ENCODE measurements around the gene XAB2.
"Not testable (repeated sequence)": the region's sequence is repeated elsewhere in the genome, so short reads cannot be mapped to it uniquely, and the experiment has no call there.

The XAB2 gene

DNA sequence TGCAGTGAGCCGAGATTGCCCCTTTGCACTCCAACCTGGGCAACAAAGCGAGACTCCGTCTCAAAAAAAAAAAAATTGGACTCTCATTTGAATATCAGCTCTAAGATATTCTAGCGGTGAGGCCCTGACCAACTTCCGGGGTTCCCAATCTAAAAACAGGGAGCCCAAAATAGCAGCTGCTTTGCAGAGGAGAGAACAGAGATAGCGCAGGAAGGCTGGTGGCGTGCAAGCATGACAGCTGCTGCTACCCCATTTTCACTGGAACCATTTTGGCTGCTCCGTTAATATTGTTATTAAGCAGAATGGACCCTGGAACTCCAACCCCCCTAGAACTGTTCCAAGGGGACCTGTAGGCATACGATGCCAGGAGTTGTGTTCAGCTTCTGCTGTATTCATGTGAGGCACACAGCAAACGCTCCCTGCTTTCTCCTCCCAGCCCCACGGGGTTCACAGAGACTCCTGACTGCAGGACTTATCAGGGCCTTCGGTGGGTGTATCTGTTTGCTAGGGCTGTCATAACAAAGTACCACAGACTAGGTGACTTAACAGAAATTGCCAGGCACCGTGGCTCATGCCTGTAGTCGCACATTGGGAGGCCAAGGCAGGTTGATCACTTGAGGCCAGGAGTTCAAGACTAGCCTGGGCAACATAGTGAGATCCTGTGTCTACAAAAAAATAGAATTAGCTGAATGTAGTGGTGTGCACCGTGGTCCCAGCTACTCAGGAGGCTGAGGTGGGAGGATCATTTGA lies 19.1 kb upstream of the XAB2 start:
- DNase-seq, result no peak

- no peak for DNase-seq
Observed at GRCh38 chr19:7647156-7647555, 17.8 kb upstream of the XAB2 start.

GRCh38 chr19:7646426-7646700 lies 17.0 kb upstream of the XAB2 start:
- DNase-seq, result no peak

DNA sequence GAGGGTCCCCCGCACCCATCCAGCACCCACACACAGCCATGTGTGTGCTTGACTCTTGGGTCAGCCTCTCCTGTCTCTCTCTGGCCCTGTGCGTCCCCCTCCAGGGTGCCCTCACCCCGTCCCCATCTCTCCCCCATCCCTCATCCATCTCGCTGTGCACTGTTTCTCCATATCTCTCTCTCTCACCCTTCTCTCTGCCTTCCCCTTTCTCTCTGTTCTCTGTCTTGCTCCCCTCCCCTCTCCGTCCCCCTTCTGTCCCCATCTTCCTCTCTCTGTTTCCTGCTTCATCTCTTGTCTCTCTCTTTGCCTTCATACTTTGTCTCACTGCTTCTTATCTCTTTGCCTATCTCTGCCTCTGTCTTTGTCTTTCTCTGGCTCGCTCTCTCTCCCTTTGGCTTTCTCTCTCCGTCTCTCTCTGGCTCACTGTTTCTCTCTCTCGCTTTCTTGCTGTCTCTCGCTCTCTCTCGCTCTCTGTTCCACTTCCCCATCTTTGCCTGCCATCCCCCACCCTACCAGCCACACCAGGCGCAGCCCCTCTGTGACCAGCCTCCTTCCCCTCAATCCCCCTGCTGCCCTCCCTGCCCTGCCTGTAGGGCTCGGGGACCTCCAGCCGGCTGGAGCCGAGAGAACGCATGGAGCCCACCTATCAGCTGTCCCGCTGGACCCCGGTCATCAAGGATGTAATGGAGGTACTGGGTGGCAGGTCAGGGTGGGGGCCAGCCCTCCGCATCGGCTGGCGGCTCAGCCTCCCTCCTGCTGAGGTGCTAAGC lies 16.5 kb upstream of the XAB2 start:
- no peak for DNase-seq

DNA sequence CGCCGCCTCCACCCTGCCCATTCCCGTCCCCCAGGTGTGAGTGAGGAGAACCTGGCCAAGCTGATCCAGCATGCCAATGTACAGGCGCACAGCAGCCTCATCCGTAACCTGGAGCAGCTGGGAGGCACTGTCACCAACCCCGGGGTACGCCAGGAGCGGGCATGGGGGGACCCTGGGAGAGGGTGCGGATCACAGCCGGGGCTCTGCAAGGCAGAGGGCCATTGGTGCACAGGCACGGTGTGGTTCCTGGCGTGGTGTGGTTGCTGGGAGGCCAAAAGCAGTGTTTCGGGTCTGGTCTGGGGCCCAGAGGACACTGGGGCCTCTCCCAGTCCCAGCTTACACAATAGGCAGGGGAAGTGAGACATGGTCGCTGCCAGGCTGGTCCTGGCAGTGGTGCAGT lies 15.8 kb upstream of the XAB2 start:
- DNase-seq, result no peak

DNA sequence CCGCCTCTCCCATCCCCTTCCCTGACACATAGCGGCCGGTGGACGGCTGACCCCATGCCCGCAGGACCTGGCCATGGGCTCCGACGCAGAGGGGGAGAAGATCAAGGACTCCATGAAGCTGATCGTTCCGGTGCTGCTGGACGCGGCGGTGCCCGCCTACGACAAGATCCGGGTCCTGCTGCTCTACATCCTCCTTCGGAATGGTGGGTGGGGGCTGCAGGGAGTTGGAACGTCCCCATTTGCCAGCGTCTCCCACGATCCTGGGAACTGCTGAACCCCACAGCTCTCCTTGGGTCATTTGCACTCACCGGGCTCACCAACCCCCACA lies 15.2 kb upstream of the XAB2 start:
- no peak for DNase-seq

GRCh38 chr19:7643629-7644549 lies 14.5 kb upstream of the XAB2 start:
- not testable (repeated sequence) for DNase-seq

DNA sequence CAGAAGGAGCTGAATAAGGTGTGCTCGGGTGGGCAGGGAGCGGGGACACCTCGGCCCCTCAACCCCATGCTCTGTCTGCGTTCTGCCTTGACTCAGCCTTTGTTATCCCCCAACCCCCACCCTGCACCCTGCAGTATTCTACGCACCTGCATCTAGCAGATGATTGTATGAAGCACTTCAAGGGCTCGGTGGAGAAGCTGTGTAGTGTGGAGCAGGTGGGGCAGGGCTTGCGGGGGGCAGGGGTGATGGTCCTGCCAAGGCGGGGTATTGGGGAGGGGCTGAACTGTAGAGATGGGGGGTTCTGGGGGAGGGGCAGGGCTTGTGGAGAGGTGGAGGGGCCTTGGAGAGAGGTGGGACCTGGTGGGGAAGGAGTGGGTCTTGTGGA lies 13.7 kb upstream of the XAB2 start:
- no peak for DNase-seq

- no peak for DNase-seq
Observed at GRCh38 chr19:7642295-7643030, 13.1 kb upstream of the XAB2 start.

- no peak for DNase-seq
Observed at GRCh38 chr19:7641290-7642276, 12.2 kb upstream of the XAB2 start.

DNA sequence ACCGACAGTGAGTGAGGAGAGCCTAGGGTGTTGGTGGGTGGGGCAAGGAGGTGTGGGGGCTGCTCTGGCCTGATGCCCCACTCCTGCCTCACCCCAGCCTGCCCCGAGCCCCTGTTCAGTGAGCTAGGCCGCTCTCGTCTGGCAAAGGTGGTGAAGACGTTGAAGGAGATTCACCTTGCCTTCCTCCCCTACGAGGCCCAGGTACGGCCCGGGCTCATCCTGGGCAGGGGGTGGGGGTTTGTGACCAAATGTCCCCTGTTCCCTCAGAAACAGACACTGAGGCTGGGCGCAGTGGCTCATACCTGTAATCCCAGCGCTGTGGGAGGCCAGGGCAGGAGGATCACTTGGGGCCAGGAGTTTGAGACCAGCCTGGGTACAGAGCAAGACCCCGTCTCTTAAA lies 11.5 kb upstream of the XAB2 start:
- no peak for DNase-seq

DNA sequence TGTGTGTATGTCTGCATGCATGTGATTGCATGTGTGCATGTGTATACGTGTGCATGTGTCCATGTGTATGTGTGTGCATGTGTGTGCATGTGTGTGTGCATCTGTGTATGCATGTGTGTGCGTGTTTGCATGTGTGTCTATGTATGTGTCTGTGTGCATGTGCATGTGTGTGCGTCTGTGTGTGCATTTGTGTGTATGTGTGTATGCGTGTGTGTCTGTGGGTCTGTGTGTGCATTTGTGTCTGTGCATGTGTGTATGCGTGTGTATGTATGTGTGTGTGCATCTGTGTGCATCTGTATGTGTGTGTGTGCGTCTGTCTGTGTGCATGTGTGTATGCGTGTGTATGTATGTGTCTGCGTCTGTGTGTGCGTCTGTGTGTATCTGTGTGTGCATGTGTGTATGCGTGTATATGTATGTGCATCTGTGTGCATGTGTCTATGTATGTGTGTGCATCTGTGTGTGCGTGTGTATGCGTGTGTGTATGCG lies 10.6 kb upstream of the XAB2 start:
- no peak for DNase-seq

GRCh38 chr19:7638802-7639465 lies 9.6 kb upstream of the XAB2 start:
- DNase-seq, result no peak

DNA sequence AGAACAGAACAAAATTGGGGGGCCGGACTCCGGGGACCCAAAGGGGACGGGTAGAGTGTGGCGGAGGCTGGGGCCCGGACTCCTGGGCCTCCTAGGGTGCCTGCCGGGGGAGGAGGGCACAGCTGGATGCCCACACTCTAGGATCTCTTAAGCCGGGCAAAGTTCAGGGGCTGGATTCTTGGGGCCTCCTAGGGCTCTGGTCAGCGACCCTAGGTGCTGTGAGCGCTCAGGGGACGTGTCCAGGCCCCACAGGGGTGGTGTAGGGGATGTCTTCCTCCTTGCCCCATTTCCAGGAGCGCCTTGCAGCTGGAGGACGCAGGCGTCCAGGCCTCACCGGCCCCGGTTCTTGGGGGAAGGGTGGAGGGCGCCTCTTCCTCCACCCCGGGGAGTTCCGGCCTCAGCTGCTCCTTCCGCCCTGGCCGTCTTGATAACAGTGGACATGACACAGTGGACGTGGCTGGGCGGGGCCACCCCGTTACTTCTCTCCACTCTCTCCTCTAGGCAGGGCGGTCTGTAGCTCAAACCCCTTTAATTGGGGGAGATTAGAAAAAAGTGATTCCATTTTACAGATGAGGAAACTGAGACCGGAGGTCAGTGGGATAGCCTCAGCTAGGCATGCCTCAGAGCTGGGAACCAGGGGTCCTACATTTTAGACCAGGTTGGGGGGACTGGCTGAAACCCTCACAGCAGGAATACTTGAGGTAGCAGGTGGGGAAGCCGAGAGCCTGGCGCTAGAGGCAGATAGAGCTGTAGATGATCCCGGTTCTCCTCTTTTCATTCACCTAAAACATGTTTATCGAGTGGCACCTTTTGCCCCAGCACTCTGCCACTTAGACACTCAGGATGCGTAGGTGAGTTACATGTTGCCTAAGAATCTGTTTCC lies 8.3 kb upstream of the XAB2 start:
- no peak for DNase-seq

DNA sequence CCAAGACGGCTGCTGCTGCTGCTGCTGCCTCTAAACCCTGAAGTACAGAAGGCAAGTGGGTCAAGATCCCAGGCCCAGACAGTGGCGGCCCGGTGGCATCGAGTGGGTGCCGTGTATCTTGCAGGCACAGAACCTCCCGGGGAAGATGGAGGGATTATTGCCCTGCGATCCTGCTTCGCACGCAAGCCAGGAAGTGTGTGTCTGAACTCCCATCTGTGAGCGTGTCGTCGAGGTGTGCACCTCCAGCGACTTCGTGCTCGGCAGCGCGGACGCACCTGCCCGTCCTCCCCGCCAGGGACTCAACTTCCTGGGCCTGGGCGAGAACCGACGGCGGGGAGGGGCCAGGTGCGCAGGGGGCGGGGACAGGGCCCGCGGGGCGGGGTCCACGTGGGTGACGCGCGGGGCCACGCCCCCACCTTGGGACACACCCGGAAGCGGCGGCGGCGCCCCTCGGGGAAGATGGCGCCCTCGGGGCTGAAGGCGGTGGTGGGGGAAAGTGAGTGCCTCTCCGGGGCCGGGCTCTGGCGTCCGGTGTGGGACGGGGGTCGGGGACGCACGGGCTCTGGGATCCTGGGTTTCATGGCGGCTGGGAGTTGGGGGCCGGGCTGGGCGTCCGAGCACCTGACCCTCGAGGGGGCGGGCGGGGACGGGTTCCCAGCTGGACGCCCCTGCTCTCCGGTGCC lies 7.5 kb upstream of the XAB2 start, which contains the start of gene STXBP2:
TSS of gene STXBP2 (plus strand) at position 420 of the 683 bp plus-strand sequence. CDS start at position 460, 40 bp downstream.
- DNase-seq, result peak; percentile 17

DNA sequence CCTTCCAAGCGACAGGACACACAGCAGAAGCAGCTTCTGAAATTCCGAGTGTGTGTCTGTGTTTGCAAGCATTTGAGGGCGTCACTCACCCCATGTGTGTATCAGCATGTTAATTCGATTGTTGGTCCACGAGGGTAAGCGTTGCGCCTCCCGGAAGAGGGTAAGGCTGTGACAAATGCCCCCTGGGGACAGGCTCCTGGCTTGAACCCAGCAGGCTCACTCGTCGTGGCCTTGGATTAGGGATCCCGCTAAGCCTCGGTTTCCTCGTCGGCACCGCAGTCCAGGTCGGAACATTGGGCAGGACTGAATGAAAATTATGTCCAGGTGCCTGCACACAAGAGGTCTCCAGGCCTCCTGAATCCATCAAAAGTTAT lies 7.0 kb upstream of the XAB2 start:
- DNase-seq, result no peak

DNA sequence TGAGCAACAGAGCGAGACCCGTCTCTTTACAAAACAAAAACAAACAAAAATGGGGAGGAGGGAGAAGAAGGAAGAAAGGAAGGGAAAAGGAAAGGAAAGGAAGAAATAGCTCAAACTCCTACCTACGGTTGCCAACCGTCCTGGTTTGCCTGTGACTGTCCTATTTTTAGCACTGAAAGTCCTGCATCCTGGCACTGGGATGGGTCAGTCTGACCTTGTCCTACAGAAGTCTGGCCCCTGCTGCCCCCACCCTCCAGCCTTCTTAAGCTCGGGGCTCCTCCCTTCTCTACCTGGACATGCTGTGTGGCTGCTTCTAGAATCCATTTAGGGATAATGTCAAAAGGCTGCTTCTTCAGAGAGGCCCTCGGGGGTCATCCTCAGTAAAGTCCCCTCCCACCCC lies 6.3 kb upstream of the XAB2 start:
- DNase-seq, result no peak

GRCh38 chr19:7633698-7634097 lies 4.4 kb upstream of the XAB2 start, which contains the start of gene PCP2:
Gene PCP2, minus strand, starts transcription at chr19:7633719. Its CDS starts 262 bp downstream, at chr19:7633457.
- DNase-seq, result no peak
